WTC11 (cell line): ENCODE data around the gene DFFB. TPM values are rescaled to one million over a fixed set of nuclear protein-coding genes. Genes with fewer than 3 reads are reported as not detected.

Source experiments
- ATAC-seq: fragments of 200-7000 bp; cut with Tn5 transposase; 2 replicates; pipeline ENCODE4 v1.10.0; 2021; ENCODE audit warnings: mild to moderate bottlenecking, moderate library complexity
- CTCF ChIA-PET: fragments of 300-600 bp; sonication (Branson Sonifier 250); formaldehyde crosslinking; loops from one replicate; lab custom pipeline; 2021; ENCODE audit warnings: antibody characterized with exemption; lab: Charles Lee
- POLR2A ChIA-PET: fragments of 350-600 bp; sonication (Branson Sonifier 250); formaldehyde crosslinking; loops from one replicate; lab custom pipeline; 2021; ENCODE audit warnings: antibody characterized with exemption; lab: Charles Lee
- DNase-seq: peaks from one replicate; pipeline ENCODE4 v3.0.0; 2021; ENCODE audit warnings: low spot score
- H3K27ac Mint-ChIP-seq: 2 replicates; pipeline ENCODE4 v1.8.0; 2021; ENCODE audit warnings: mixed read lengths
- H3K27me3 Mint-ChIP-seq: 2 replicates; pipeline ENCODE4 v1.8.0; 2021; ENCODE audit warnings: low read depth, mild to moderate bottlenecking, moderate library complexity, mixed read lengths
- H3K36me3 Mint-ChIP-seq: 2 replicates; pipeline ENCODE4 v1.8.0; 2021; ENCODE audit warnings: mixed read lengths
- H3K4me1 Mint-ChIP-seq: 2 replicates; pipeline ENCODE4 v1.8.0; 2022; ENCODE audit warnings: mixed read lengths
- H3K4me3 Mint-ChIP-seq: 2 replicates; pipeline ENCODE4 v1.8.0; 2021; ENCODE audit warnings: mild to moderate bottlenecking, moderate library complexity, mixed read lengths
- H3K9me3 Mint-ChIP-seq: 2 replicates; pipeline ENCODE4 v1.8.0; 2021; ENCODE audit warnings: mixed read lengths
- ATF1 ChIP-seq: sonication (generic); formaldehyde crosslinking; IDR thresholded peaks from 2 replicates; pipeline ENCODE4 v1.8.1; 2023; ENCODE audit warnings: mild to moderate bottlenecking, moderate library complexity, missing genetic modification reagents
- CBFB ChIP-seq: sonication (generic); formaldehyde crosslinking; IDR thresholded peaks from 2 replicates; pipeline ENCODE4 v1.8.1; 2022; ENCODE audit warnings: mild to moderate bottlenecking, low read depth, missing genetic modification reagents
- CDX4 ChIP-seq: fragments of 250-450 bp; sonication (Bioruptor Pico); IDR thresholded peaks from 2 replicates; pipeline ENCODE4 v1.9.0; 2021; ENCODE audit warnings: moderate library complexity, mild to moderate bottlenecking, inconsistent platforms, borderline replicate concordance
- CREB1 ChIP-seq: sonication (generic); formaldehyde crosslinking; IDR thresholded peaks from 2 replicates; pipeline ENCODE4 v1.8.0; 2023; ENCODE audit warnings: mild to moderate bottlenecking, missing genetic modification reagents
- EMX1 ChIP-seq: fragments of 250-450 bp; sonication (Bioruptor Pico); IDR thresholded peaks from 2 replicates; pipeline ENCODE4 v1.8.0; 2021; ENCODE audit warnings: mild to moderate bottlenecking
- FOXK1 ChIP-seq: sonication (generic); formaldehyde crosslinking; IDR thresholded peaks from 2 replicates; pipeline ENCODE4 v1.8.0; 2022; ENCODE audit warnings: mild to moderate bottlenecking, moderate library complexity, missing genetic modification reagents
- GRHL2 ChIP-seq: fragments of 250-450 bp; sonication (Bioruptor Pico); IDR thresholded peaks from 2 replicates; pipeline ENCODE4 v1.8.0; 2022; ENCODE audit warnings: mild to moderate bottlenecking, moderate library complexity; ENCODE audit not compliant: insufficient replicate concordance, severe bottlenecking
- IRF1 ChIP-seq: sonication (generic); formaldehyde crosslinking; IDR thresholded peaks from 2 replicates; pipeline ENCODE4 v1.8.0; 2023; ENCODE audit warnings: missing genetic modification reagents
- MAX ChIP-seq: sonication (generic); formaldehyde crosslinking; IDR thresholded peaks from 2 replicates; pipeline ENCODE4 v1.8.0; 2022; ENCODE audit warnings: mild to moderate bottlenecking, missing genetic modification reagents
- MXD4 ChIP-seq: fragments of 250-450 bp; sonication (Bioruptor Pico); IDR thresholded peaks from 2 replicates; pipeline ENCODE4 v1.8.0; 2021; ENCODE audit warnings: mild to moderate bottlenecking, moderate library complexity, borderline replicate concordance
- NFE2L1 ChIP-seq: sonication (generic); formaldehyde crosslinking; IDR thresholded peaks from 2 replicates; pipeline ENCODE4 v1.8.1; 2023; ENCODE audit warnings: missing genetic modification reagents
- NFYB ChIP-seq: sonication (generic); formaldehyde crosslinking; conservative IDR thresholded peaks from 2 replicates; pipeline ENCODE4 v1.8.0; 2022; ENCODE audit warnings: low read depth, missing genetic modification reagents
- NR2C2 ChIP-seq: sonication (generic); formaldehyde crosslinking; IDR thresholded peaks from 2 replicates; pipeline ENCODE4 v1.8.0; 2022; ENCODE audit warnings: mild to moderate bottlenecking, missing genetic modification reagents
- OVOL2 ChIP-seq: fragments of 250-450 bp; sonication (Bioruptor Pico); IDR thresholded peaks from 2 replicates; pipeline ENCODE4 v1.9.0; 2021; ENCODE audit warnings: mild to moderate bottlenecking, borderline replicate concordance
- PRDM15 ChIP-seq: sonication (generic); formaldehyde crosslinking; IDR thresholded peaks from 2 replicates; pipeline ENCODE4 v1.8.0; 2022; ENCODE audit warnings: missing genetic modification reagents
- PREB ChIP-seq: sonication (generic); formaldehyde crosslinking; IDR thresholded peaks from 2 replicates; pipeline ENCODE4 v1.8.1; 2022; ENCODE audit warnings: mild to moderate bottlenecking, missing genetic modification reagents, moderate library complexity, borderline replicate concordance
- PRRX2 ChIP-seq: fragments of 250-450 bp; sonication (Bioruptor Pico); IDR thresholded peaks from 2 replicates; pipeline ENCODE4 v1.8.0; 2021; ENCODE audit warnings: mild to moderate bottlenecking
- TEAD4 ChIP-seq: sonication (generic); formaldehyde crosslinking; IDR thresholded peaks from 2 replicates; pipeline ENCODE4 v1.8.0; 2022; ENCODE audit warnings: mild to moderate bottlenecking, missing genetic modification reagents
- USF1 ChIP-seq: sonication (generic); formaldehyde crosslinking; IDR thresholded peaks from 2 replicates; pipeline ENCODE4 v1.8.0; 2022; ENCODE audit warnings: mild to moderate bottlenecking, missing genetic modification reagents
- ZBTB43 ChIP-seq: sonication (generic); formaldehyde crosslinking; IDR thresholded peaks from 2 replicates; pipeline ENCODE4 v1.8.1; 2023; ENCODE audit warnings: mild to moderate bottlenecking, missing genetic modification reagents
- ZNF138 ChIP-seq: sonication (generic); formaldehyde crosslinking; conservative IDR thresholded peaks from 2 replicates; pipeline ENCODE4 v1.8.1; 2022; ENCODE audit warnings: mild to moderate bottlenecking, moderate library complexity, missing genetic modification reagents
- ZNF219 ChIP-seq: sonication (generic); formaldehyde crosslinking; IDR thresholded peaks from 2 replicates; pipeline ENCODE4 v1.8.0; 2023; ENCODE audit warnings: missing genetic modification reagents, mild to moderate bottlenecking, borderline replicate concordance
- ZNF423 ChIP-seq: fragments of 250-450 bp; sonication (Bioruptor Pico); IDR thresholded peaks from 2 replicates; pipeline ENCODE4 v2.1.2; 2022; ENCODE audit warnings: mild to moderate bottlenecking, moderate library complexity
- ZNF425 ChIP-seq: fragments of 250-450 bp; sonication (Bioruptor Pico); conservative IDR thresholded peaks from 2 replicates; pipeline ENCODE4 v1.9.0; 2021; ENCODE audit warnings: mild to moderate bottlenecking
- ZNF671 ChIP-seq: fragments of 250-450 bp; sonication (Bioruptor Pico); IDR thresholded peaks from 2 replicates; pipeline ENCODE4 v1.8.0; 2021; ENCODE audit warnings: mild to moderate bottlenecking
- total RNA-seq: library from RNA; stranded (reverse); gene quantifications from 3 replicates; pipeline ENCODE4 v1.2.3, GENCODE V29; 2021

The DFFB gene
- total RNA-seq, 1 experiment from 2014 or later: 9.2 TPM

GRCh38 chr1:3923378-3924185 lies 66.3 kb downstream of the DFFB start:
- Mint-ChIP-seq H3K27ac (no peak overlapping the region), H3K4me1 (no peaks in the 10 kb centered on the region), H3K4me3 (no peak overlapping the region), H3K36me3 (peaks cover 57% of the 10 kb centered on the region), H3K27me3 (peaks cover 13% of the 10 kb centered on the region), H3K9me3 (peaks cover 67% of the 10 kb centered on the region)
- DNase-seq: no peak
- CTCF ChIA-PET: no interaction called here
- TF ChIP-seq CREB1: no peak
- no peak for TF ChIP-seq PRRX2 (CRISPR knock-in tag)
- no peak for TF ChIP-seq MXD4 (CRISPR knock-in tag)
- no peak for TF ChIP-seq ZNF138 (CRISPR knock-in tag)
- TF ChIP-seq PRDM15 (CRISPR knock-in tag): no peak
- no peak for TF ChIP-seq ZNF425 (CRISPR knock-in tag)
- TF ChIP-seq ATF1 (CRISPR knock-in tag): no peak
- no peak for TF ChIP-seq EMX1 (CRISPR knock-in tag)
- no peak for TF ChIP-seq CBFB (CRISPR knock-in tag)
- no peak for TF ChIP-seq NFE2L1 (CRISPR knock-in tag)
- no peak for TF ChIP-seq OVOL2 (CRISPR knock-in tag)
- no peak for TF ChIP-seq NFYB (CRISPR knock-in tag)
- no peak for TF ChIP-seq GRHL2 (CRISPR knock-in tag)
- no peak for TF ChIP-seq TEAD4 (CRISPR knock-in tag)
- TF ChIP-seq ZNF219: no peak
- no peak for TF ChIP-seq CDX4 (CRISPR knock-in tag)
- no peak for TF ChIP-seq ZNF423 (CRISPR knock-in tag)
- no peak for TF ChIP-seq USF1 (CRISPR knock-in tag)
- POLR2A ChIA-PET: no interaction called here
- ATAC-seq: no peak

- Mint-ChIP-seq H3K9me3 (peaks cover 71% of the 10 kb centered on the region), H3K36me3 (peaks cover 64% of the 10 kb centered on the region), H3K27ac (no peak overlapping the region), H3K4me3 (no peak overlapping the region), H3K27me3 (peaks cover 19% of the 10 kb centered on the region), H3K4me1 (no peaks in the 10 kb centered on the region)
- CTCF ChIA-PET: no interaction called here
- POLR2A ChIA-PET: no interaction called here
- no peak for ATAC-seq
- no peak for DNase-seq
- TF ChIP-seq MAX (CRISPR knock-in tag): no peak
- no peak for TF ChIP-seq PREB
- no peak for TF ChIP-seq ZBTB43 (CRISPR knock-in tag)
- no peak for TF ChIP-seq FOXK1 (CRISPR knock-in tag)
- TF ChIP-seq NR2C2 (CRISPR knock-in tag): no peak
- no peak for TF ChIP-seq IRF1 (CRISPR knock-in tag)
- TF ChIP-seq ATF1 (CRISPR knock-in tag): no peak
- TF ChIP-seq ZNF671 (CRISPR knock-in tag): no peak
Observed at GRCh38 chr1:3924186-3924824, 67.0 kb downstream of the DFFB start.
